B cell (primary cell): ENCODE data around the gene CFAP90. TPM values are rescaled to one million over a fixed set of nuclear protein-coding genes. Genes with fewer than 3 reads are reported as not detected.

Experiments
- ATAC-seq: fragments of 200-7000 bp; cut with Tn5 transposase; one replicate; pipeline ENCODE4 v1.10.0; 2021; ENCODE audit warnings: low read depth, mild to moderate bottlenecking, moderate number of reproducible peaks, moderate library complexity
- CTCF ChIA-PET: fragments of 350-600 bp; sonication (Branson Sonifier 250); formaldehyde crosslinking; loops from one replicate; lab custom pipeline; 2021; ENCODE audit warnings: antibody characterized with exemption, inconsistent platforms; lab: Charles Lee
- POLR2A ChIA-PET: fragments of 350-600 bp; sonication (Branson Sonifier 250); formaldehyde crosslinking; loops from one replicate; lab custom pipeline; 2021; ENCODE audit warnings: antibody characterized with exemption; lab: Charles Lee
- DNase-seq: peaks from one replicate; pipeline ENCODE4 v3.0.0; 2013
- H2AFZ ChIP-seq: 2 replicates; pipeline ENCODE4 v1.6.1; 2012; ENCODE audit warnings: mild to moderate bottlenecking, low read depth, low read length; ENCODE audit not compliant: insufficient read depth, poor library complexity, severe bottlenecking
- H3K27ac ChIP-seq, 2 donors: 1 replicate in 1 of 2; 2 replicates in 1 of 2; pipeline ENCODE4 v1.5.1; 2012 to 2013; ENCODE audit warnings: low read length in 2 of 2, mild to moderate bottlenecking in 2 of 2, moderate library complexity in 1 of 2
- H3K27me3 ChIP-seq, 4 experiments: fragments of 200-600 bp in 1 of 4; sonication (generic) in 1 of 4; replicated peaks in 1 of 4; 1 replicate in 2 of 4; 2 replicates in 2 of 4; pipeline versions ENCODE4 v1.6.1 to v1.7.0; 2013 to 2016; ENCODE audit warnings: low read length in 3 of 4, mild to moderate bottlenecking in 2 of 4, mixed read lengths in 1 of 4, moderate library complexity in 1 of 4; ENCODE audit not compliant: insufficient read depth in 4 of 4, control insufficient read depth in 3 of 4; ENCODE audit errors: control extremely low read depth in 1 of 4
- H3K36me3 ChIP-seq, 2 experiments: replicated peaks in 1 of 2; 1 replicate in 1 of 2; 2 replicates in 1 of 2; pipeline versions ENCODE4 v1.6.1 to v1.7.1; 2013; ENCODE audit warnings: low read length in 1 of 2; ENCODE audit not compliant: insufficient read depth in 2 of 2, control insufficient read depth in 1 of 2; ENCODE audit errors: control extremely low read depth in 1 of 2, extremely low read depth in 1 of 2
- H3K4me1 ChIP-seq, 2 donors: fragments of 200-600 bp in 1 of 2; sonication (generic) in 1 of 2; 1 replicate in 1 of 2; 2 replicates in 1 of 2; pipeline versions ENCODE4 v1.5.1 to v1.6.1; 2013 to 2017; ENCODE audit warnings: low read length in 2 of 2; ENCODE audit not compliant: control insufficient read depth in 2 of 2, insufficient read depth in 2 of 2
- H3K4me2 ChIP-seq: replicated peaks from 2 replicates; pipeline ENCODE3; 2012; ENCODE audit warnings: mild to moderate bottlenecking, low read depth, low read length; ENCODE audit not compliant: poor library complexity, severe bottlenecking
- H3K4me3 ChIP-seq, 5 experiments: fragments of 200-600 bp in 1 of 5; sonication (generic) in 1 of 5; 1 replicate in 3 of 5; 2 replicates in 2 of 5; pipeline versions ENCODE4 v1.5.1 to v1.7.0; 2011 to 2016; ENCODE audit warnings: low read length in 4 of 5, mild to moderate bottlenecking in 4 of 5, low read depth in 2 of 5, control low read depth in 1 of 5, moderate library complexity in 1 of 5; ENCODE audit not compliant: insufficient read depth in 1 of 5; ENCODE audit errors: control extremely low read depth in 1 of 5, extremely low read depth in 1 of 5
- H3K79me2 ChIP-seq: fragments of 200-600 bp; sonication (generic); one replicate; pipeline ENCODE4 v1.6.0; 2016; ENCODE audit warnings: low read length; ENCODE audit not compliant: control insufficient read depth, insufficient read depth
- H3K9ac ChIP-seq: fragments of 200-600 bp; sonication (generic); 2 replicates; pipeline ENCODE4 v1.6.1; 2017; ENCODE audit warnings: mild to moderate bottlenecking, low read length, moderate library complexity
- H3K9me3 ChIP-seq, 3 donors: one replicate each; pipeline versions ENCODE4 v1.6.1 to v1.7.1; 2013; ENCODE audit warnings: low read length in 2 of 3; ENCODE audit not compliant: control insufficient read depth in 2 of 3, insufficient read depth in 1 of 3; ENCODE audit errors: control extremely low read depth in 1 of 3
- H4K20me1 ChIP-seq: 2 replicates; pipeline ENCODE4 v1.6.0; 2012; ENCODE audit warnings: mild to moderate bottlenecking, low read length; ENCODE audit not compliant: insufficient read depth, control insufficient read depth, poor library complexity, severe bottlenecking
- H3K27ac Mint-ChIP-seq: one replicate; pipeline ENCODE4 v1.8.0; 2021; ENCODE audit warnings: mixed read lengths
- H3K27me3 Mint-ChIP-seq: one replicate; pipeline ENCODE4 v1.8.0; 2021; ENCODE audit warnings: mixed read lengths
- H3K4me1 Mint-ChIP-seq: one replicate; pipeline ENCODE4 v1.8.0; 2021; ENCODE audit warnings: mixed read lengths
- H3K4me3 Mint-ChIP-seq: one replicate; pipeline ENCODE4 v1.8.0; 2021; ENCODE audit warnings: mixed read lengths
- H3K9me3 Mint-ChIP-seq: one replicate; pipeline ENCODE4 v1.8.0; 2022; ENCODE audit warnings: mixed read lengths; ENCODE audit not compliant: insufficient read depth
- CTCF ChIP-seq: fragments of 200-600 bp; IDR thresholded peaks from one replicate; pipeline ENCODE4 v1.8.0; 2022; ENCODE audit warnings: antibody characterized with exemption, mild to moderate bottlenecking
- EZH2 ChIP-seq: IDR thresholded peaks from 2 replicates; pipeline ENCODE4 v1.6.1; 2012; ENCODE audit warnings: borderline replicate concordance, low read depth, mild to moderate bottlenecking, moderate library complexity, low read length; ENCODE audit not compliant: insufficient read depth, poor library complexity, severe bottlenecking
- WGBS: methylation state at CpG from one replicate; pipeline ENCODE4 v1.1.5; 2013; ENCODE audit warnings: missing lambda C conversion rate; ENCODE audit not compliant: insufficient coverage; 5-methylcytosine and 5-hydroxymethylcytosine counted together
- intact Hi-C: fragments of 100-400 bp; cut with micrococcal nuclease; formaldehyde crosslinking; loops from one replicate; pipeline ENCODE4 v1.10.0; 2022
- polyA plus RNA-seq: library from polyadenylated mRNA; depleted of rRNA; stranded (reverse); fragments of >200 nt; gene quantifications from 2 replicates; pipeline ENCODE4 v1.2.3, GENCODE V29; 2012
- total RNA-seq, 2 donors: library from RNA; stranded (reverse); fragments of 120-200 nt in 1 of 2; gene quantifications; 1 replicate in 1 of 2; 2 replicates in 1 of 2; pipeline versions ENCODE4 v1.2.3 to v1.2.4, GENCODE V29; 2013 to 2022

Gene CFAP90
- total and polyA plus RNA-seq, 2 donors (not counting 1 experiment from before 2014, with no cell fraction given), result not detected

GRCh38 chr5:7805379-7805778 lies 45.6 kb downstream of the CFAP90 start:
- no CpG with 5 or more reads among the region's 2 CpGs for WGBS
- POLR2A ChIA-PET, result no interaction called here
- intact Hi-C loops, result no loop called here

GRCh38 chr5:7803937-7804336 lies 47.0 kb downstream of the CFAP90 start:
- Histone ChIP-seq H3K4me3 (no peak overlapping the region), H3K27me3 (no peaks in the 10 kb centered on the region), H3K27ac (no peak overlapping the region), H4K20me1 (no peaks in the 10 kb centered on the region), H3K9me3 (no peaks in the 10 kb centered on the region), H2AFZ (no peak overlapping the region), H3K36me3 (no peaks in the 10 kb centered on the region), H3K4me1 (no peaks in the 10 kb centered on the region), H3K79me2 (no peaks in the 10 kb centered on the region), H3K9ac (no peak overlapping the region), H3K4me2 (no peak overlapping the region)
- DNase-seq (no peak), ATAC-seq (no peak)
- TF ChIP-seq CTCF, result no peak
- TF ChIP-seq EZH2, result no peak
- ChIA-PET CTCF (no interaction called here), POLR2A (no interaction called here)
- no peak overlapping the region for H3K27ac Mint-ChIP-seq
- no peak overlapping the region for H3K4me3 Mint-ChIP-seq
- H3K27me3 Mint-ChIP-seq, result no peaks in the 10 kb centered on the region
- WGBS, result no CpG with 5 or more reads among the region's 2 CpGs
- intact Hi-C loops, result no loop called here
- no peaks in the 10 kb centered on the region for H3K4me1 Mint-ChIP-seq
- H3K9me3 Mint-ChIP-seq, result no peaks in the 10 kb centered on the region

More at GRCh38 chr5:7805379-7805778, 45.6 kb downstream of the CFAP90 start:
- H3K27me3 ChIP-seq, result no peaks in the 10 kb centered on the region
- CTCF ChIA-PET, result no interaction called here
- Mint-ChIP-seq H3K4me1 (no peaks in the 10 kb centered on the region), H3K9me3 (no peaks in the 10 kb centered on the region), H3K27me3 (peaks cover 3% of the 10 kb centered on the region), H3K27ac (no peak overlapping the region), H3K4me3 (no peak overlapping the region)
- no peaks in the 10 kb centered on the region for H4K20me1 ChIP-seq
- no peak for TF ChIP-seq CTCF
- no peak for TF ChIP-seq EZH2
- H3K4me3 ChIP-seq, result no peak overlapping the region
- ATAC-seq, result no peak
- DNase-seq, result no peak
- H3K9me3 ChIP-seq, result no peaks in the 10 kb centered on the region
- H3K79me2 ChIP-seq, result no peaks in the 10 kb centered on the region
- H3K4me1 ChIP-seq, result no peaks in the 10 kb centered on the region
- no peak overlapping the region for H3K9ac ChIP-seq
- H3K4me2 ChIP-seq, result no peak overlapping the region
- H2AFZ ChIP-seq, result no peak overlapping the region
- H3K27ac ChIP-seq, result no peak overlapping the region
- no peaks in the 10 kb centered on the region for H3K36me3 ChIP-seq
